Liver (tissue), 9 donors: ENCODE results near the gene SH2D4B. TPM values are rescaled to one million over a fixed set of nuclear protein-coding genes. Genes with fewer than 3 reads are reported as not detected.

Experiments
- DNase-seq: peaks from one replicate; pipeline ENCODE4 v3.0.0-alpha.2; 2017; ENCODE audit warnings: low spot score
- H3K27ac ChIP-seq, 2 donors: one replicate each; pipeline ENCODE4 v1.7.0; 2013; ENCODE audit warnings: inconsistent platforms in 2 of 2, low read length in 2 of 2, control low read depth in 1 of 2, low read depth in 1 of 2, mild to moderate bottlenecking in 1 of 2
- H3K27me3 ChIP-seq, 4 donors: one replicate each; pipeline versions ENCODE4 v1.6.1 to v1.7.0; 2013; ENCODE audit warnings: low read length in 3 of 4, inconsistent platforms in 1 of 4, mild to moderate bottlenecking in 1 of 4, moderate library complexity in 1 of 4; ENCODE audit not compliant: control insufficient read depth in 4 of 4, insufficient read depth in 4 of 4
- H3K36me3 ChIP-seq, 4 donors: one replicate each; pipeline versions ENCODE4 v1.6.1 to v1.7.0; 2013; ENCODE audit warnings: low read length in 3 of 4, mild to moderate bottlenecking in 3 of 4, low read depth in 1 of 4, moderate library complexity in 1 of 4; ENCODE audit not compliant: control insufficient read depth in 4 of 4, insufficient read depth in 3 of 4
- H3K4me1 ChIP-seq, 4 donors: one replicate each; pipeline versions ENCODE4 v1.6.1 to v1.7.0; 2013; ENCODE audit warnings: low read length in 3 of 4, mild to moderate bottlenecking in 3 of 4, moderate library complexity in 1 of 4; ENCODE audit not compliant: control insufficient read depth in 4 of 4, insufficient read depth in 4 of 4
- H3K4me3 ChIP-seq, 3 donors: one replicate each; pipeline versions ENCODE4 v1.6.1 to v1.7.0; 2013; ENCODE audit warnings: low read length in 3 of 3, control low read depth in 1 of 3, low read depth in 1 of 3, mild to moderate bottlenecking in 1 of 3
- H3K9ac ChIP-seq, 2 donors: one replicate each; pipeline ENCODE4 v1.7.0; 2013; ENCODE audit warnings: low read length in 2 of 2, mild to moderate bottlenecking in 2 of 2, moderate library complexity in 2 of 2, control low read depth in 1 of 2, low read depth in 1 of 2
- H3K9me3 ChIP-seq, 4 donors: one replicate each; pipeline versions ENCODE4 v1.6.1 to v1.7.0; 2013; ENCODE audit warnings: low read length in 3 of 4; ENCODE audit not compliant: control insufficient read depth in 4 of 4
- CTCF ChIP-seq: fragments of 150-350 bp; IDR thresholded peaks from 2 replicates; pipeline ENCODE4 v1.5.1; 2017; ENCODE audit warnings: improper control_type of control experiment, low read depth, low read length; ENCODE audit not compliant: missing input control
- FOXA2 ChIP-seq: IDR thresholded peaks from 2 replicates; pipeline ENCODE4 v1.6.1; 2016; ENCODE audit warnings: antibody characterized with exemption
- GABPA ChIP-seq, 2 donors: IDR thresholded peaks in 1 of 2; conservative IDR thresholded peaks in 1 of 2; 2 replicates each; pipeline ENCODE4 v1.6.1; 2016; ENCODE audit warnings: antibody characterized with exemption in 2 of 2, mild to moderate bottlenecking in 1 of 2, moderate library complexity in 1 of 2
- HNF4A ChIP-seq, 2 donors: conservative IDR thresholded peaks; 2 replicates each; pipeline ENCODE4 v1.6.1; 2016; ENCODE audit warnings: antibody characterized with exemption in 2 of 2, mild to moderate bottlenecking in 2 of 2
- JUND ChIP-seq, 2 donors: IDR thresholded peaks; 2 replicates each; pipeline ENCODE4 v1.6.1; 2016; ENCODE audit warnings: antibody characterized with exemption in 2 of 2
- MAX ChIP-seq: IDR thresholded peaks from 2 replicates; pipeline ENCODE4 v1.6.1; 2016; ENCODE audit warnings: antibody characterized with exemption
- NR2F2 ChIP-seq: IDR thresholded peaks from 2 replicates; pipeline ENCODE4 v1.6.1; 2016; ENCODE audit warnings: antibody characterized with exemption
- RAD21 ChIP-seq, 2 donors: IDR thresholded peaks; 2 replicates each; pipeline ENCODE4 v1.6.1; 2016; ENCODE audit warnings: antibody characterized with exemption in 2 of 2, mild to moderate bottlenecking in 2 of 2
- REST ChIP-seq: IDR thresholded peaks from 2 replicates; pipeline ENCODE4 v1.6.1; 2016; ENCODE audit warnings: antibody characterized with exemption, mild to moderate bottlenecking
- RXRA ChIP-seq, 2 donors: IDR thresholded peaks; 2 replicates each; pipeline ENCODE4 v1.6.1; 2017 to 2018; ENCODE audit warnings: antibody characterized with exemption in 2 of 2, mild to moderate bottlenecking in 1 of 2
- SP1 ChIP-seq: IDR thresholded peaks from 2 replicates; pipeline ENCODE4 v1.6.1; 2018; ENCODE audit warnings: antibody characterized with exemption, mild to moderate bottlenecking
- TAF1 ChIP-seq: conservative IDR thresholded peaks from 2 replicates; pipeline ENCODE4 v1.6.1; 2016; ENCODE audit warnings: antibody characterized with exemption, mild to moderate bottlenecking
- YY1 ChIP-seq: IDR thresholded peaks from 2 replicates; pipeline ENCODE4 v1.6.1; 2016; ENCODE audit warnings: antibody characterized with exemption, mild to moderate bottlenecking
- ZBTB33 ChIP-seq: IDR thresholded peaks from 2 replicates; pipeline ENCODE4 v1.6.1; 2016; ENCODE audit warnings: antibody characterized with exemption
- WGBS: extraction: QIAGEN DNeasy Blood & Tissue Kit; methylation state at CpG from one replicate; pipeline ENCODE4 v1.1.7; 2013; 5-methylcytosine and 5-hydroxymethylcytosine counted together
- polyA plus RNA-seq, 2 donors: library from polyadenylated mRNA; stranded (reverse) in 1 of 2; unstranded in 1 of 2; fragments of 200-250 nt in 1 of 2; fragments of >200 nt in 1 of 2; fragmentation: Nextera tagmentation in 1 of 2; extraction: Ambion mirVana in 1 of 2; gene quantifications; one replicate each; pipeline versions ENCODE4 v1.2.1 to v1.2.3, GENCODE V29; 2013 to 2015
- total RNA-seq, 2 donors: library from RNA; depleted of rRNA; stranded (reverse); fragments of >200 nt; gene quantifications; one replicate each; pipeline ENCODE4 v1.2.3, GENCODE V29; 2014
- donor health status: healthy.
- donor health status: healthy.
- donor health status: healthy.
- donor health status: healthy.
- donor health status: healthy.

SH2D4B gene
- total and polyA plus RNA-seq, 4 donors = 0.19 TPM; not detected in 3

- no peak for TF ChIP-seq TAF1
- TF ChIP-seq FOXA2 = no peak
- TF ChIP-seq RAD21 (IDR thresholded peaks at IDR 0.05) = peak in 1 of 2 donors; percentile 33
- TF ChIP-seq HNF4A (conservative IDR thresholded peaks at IDR 0.05) = no peak
- no peak for TF ChIP-seq NR2F2
- Histone ChIP-seq H3K27ac (no peak overlapping the region), H3K9ac (no peak overlapping the region), H3K4me1 (no peaks in the 10 kb centered on the region), H3K4me3 (no peak overlapping the region), H3K9me3 (no peaks in the 10 kb centered on the region), H3K36me3 (no peaks in the 10 kb centered on the region), H3K27me3 (no peaks in the 10 kb centered on the region)
- 77% methylated on average over 1 of the region's 1 CpG for WGBS
- DNase-seq = no peak
Measured at GRCh38 chr10:80583685-80584084, 46.0 kb downstream of the SH2D4B start.

GRCh38 chr10:80585812-80586211 lies 48.1 kb downstream of the SH2D4B start:
- Histone ChIP-seq H3K27me3 (no peaks in the 10 kb centered on the region), H3K36me3 (no peaks in the 10 kb centered on the region), H3K4me3 (no peak overlapping the region), H3K4me1 (no peaks in the 10 kb centered on the region), H3K27ac (no peak overlapping the region), H3K9ac (no peak overlapping the region), H3K9me3 (no peaks in the 10 kb centered on the region)
- no peak for TF ChIP-seq CTCF
- no peak for TF ChIP-seq SP1
- no peak for TF ChIP-seq NR2F2
- no peak for DNase-seq
- 92% methylated on average over 23 of the region's 23 CpGs for WGBS

GRCh38 chr10:80588546-80588945 lies 50.8 kb downstream of the SH2D4B start:
- WGBS = 80% methylated on average over 10 of the region's 10 CpGs
- Histone ChIP-seq H3K9me3 (peaks cover 0 to 2% (median 0%) of the 10 kb centered on the region in 4 donors), H3K36me3 (no peaks in the 10 kb centered on the region), H3K4me3 (no peak overlapping the region), H3K9ac (no peak overlapping the region), H3K27ac (no peak overlapping the region), H3K4me1 (no peaks in the 10 kb centered on the region), H3K27me3 (no peaks in the 10 kb centered on the region)
- no peak for TF ChIP-seq TAF1
- TF ChIP-seq GABPA (IDR thresholded peaks at IDR 0.05 in 1 of 2, conservative IDR thresholded peaks at IDR 0.05 in 1 of 2) = no peak
- no peak for TF ChIP-seq ZBTB33
- no peak for DNase-seq

GRCh38 chr10:80589726-80590373 lies 52.1 kb downstream of the SH2D4B start:
- 78% methylated on average over 5 of the region's 5 CpGs for WGBS
- H3K4me1 ChIP-seq = no peaks in the 10 kb centered on the region
- no peak overlapping the region for H3K4me3 ChIP-seq
- H3K9me3 ChIP-seq = peaks cover 0 to 3% (median 0%) of the 10 kb centered on the region in 4 donors
- H3K27ac ChIP-seq = no peak overlapping the region
- no peak for DNase-seq
- no peaks in the 10 kb centered on the region for H3K36me3 ChIP-seq
- H3K9ac ChIP-seq = no peak overlapping the region
- no peak for TF ChIP-seq YY1
- no peak for TF ChIP-seq RAD21 (IDR thresholded peaks at IDR 0.05)
- no peak for TF ChIP-seq NR2F2
- no peak for TF ChIP-seq REST
- TF ChIP-seq JUND (IDR thresholded peaks at IDR 0.05) = no peak
- no peak for TF ChIP-seq MAX
- no peak for TF ChIP-seq RXRA (IDR thresholded peaks at IDR 0.05)
- no peaks in the 10 kb centered on the region for H3K27me3 ChIP-seq
